Renal pelvis (tissue), 4 donors: ENCODE data around the gene GTF2IRD1. TPM values are rescaled to one million over a fixed set of nuclear protein-coding genes. Genes with fewer than 3 reads are reported as not detected.

ENCODE experiments used
- DNase-seq: peaks from one replicate; pipeline ENCODE4 v3.0.0-alpha.2; 2013
- polyA plus RNA-seq, 3 donors: library from polyadenylated mRNA; unstranded; fragments of 120-200 nt; gene quantifications; one replicate each; pipeline ENCODE4 v1.2.1, GENCODE V29; 2013; ENCODE audit not compliant: insufficient read length in 3 of 3

The GTF2IRD1 gene
- polyA plus RNA-seq, 3 donors: 51.5 to 56.0 (median 55.9) TPM

GRCh38 chr7:74587435-74588126, 133.9 kb downstream of the GTF2IRD1 start:
- DNase-seq: peak; percentile 92

- DNase-seq: no peak
These were observed 137.1 kb downstream of the GTF2IRD1 start for GRCh38 chr7:74590813-74591212.

GRCh38 chr7:74598558-74598957, 144.9 kb downstream of the GTF2IRD1 start:
- DNase-seq: no peak

- no peak for DNase-seq
These were observed 145.5 kb downstream of the GTF2IRD1 start for GRCh38 chr7:74599244-74599643.

- DNase-seq: no peak
These were observed 150.8 kb downstream of the GTF2IRD1 start for GRCh38 chr7:74604326-74605020.

- DNase-seq: no peak
These were observed 152.6 kb downstream of the GTF2IRD1 start for GRCh38 chr7:74606101-74606908.

- no peak for DNase-seq
These were observed 153.3 kb downstream of the GTF2IRD1 start for GRCh38 chr7:74606909-74607510.

GRCh38 chr7:74612015-74612829, 158.5 kb downstream of the GTF2IRD1 start:
- no peak for DNase-seq

GRCh38 chr7:74615933-74616780, 162.5 kb downstream of the GTF2IRD1 start:
- no peak for DNase-seq

- peak; percentile 64 for DNase-seq
These were observed 163.6 kb downstream of the GTF2IRD1 start for GRCh38 chr7:74617180-74617744.

GRCh38 chr7:74619235-74619860, 165.6 kb downstream of the GTF2IRD1 start:
- no peak for DNase-seq

- no peak for DNase-seq
These were observed 168.6 kb downstream of the GTF2IRD1 start for GRCh38 chr7:74622228-74622749.

GRCh38 chr7:74623135-74623534, 169.4 kb downstream of the GTF2IRD1 start:
- DNase-seq: no peak

- DNase-seq: no peak
These were observed 171.7 kb downstream of the GTF2IRD1 start for GRCh38 chr7:74625446-74625845.

- DNase-seq: no peak
These were observed 174.1 kb downstream of the GTF2IRD1 start for GRCh38 chr7:74627661-74628411.

GRCh38 chr7:74632505-74632904, 178.8 kb downstream of the GTF2IRD1 start:
- no peak for DNase-seq

GRCh38 chr7:74633451-74633921, 179.8 kb downstream of the GTF2IRD1 start:
- no peak for DNase-seq

GRCh38 chr7:74637745-74638144, 184.0 kb downstream of the GTF2IRD1 start:
- no peak for DNase-seq
